LNCaP clone FGC (cell line): Measurements from ENCODE around the gene OVCH1.
"Not testable (repeated sequence)": the region's sequence is repeated elsewhere in the genome, so short reads cannot be mapped to it uniquely, and the experiment has no call there.

Experiments
- DNase-seq: peaks from one replicate; pipeline ENCODE4 v3.0.0-alpha.2; 2011; ENCODE audit warnings: low read depth
- H3K4me3 ChIP-seq: 2 replicates; pipeline ENCODE4 v1.5.1; 2011; ENCODE audit warnings: mild to moderate bottlenecking, low read depth, low read length, control low read depth
- CTCF ChIP-seq: IDR thresholded peaks from 2 replicates; pipeline ENCODE4 v1.5.1; 2012; ENCODE audit warnings: mild to moderate bottlenecking; ENCODE audit not compliant: control insufficient read depth, insufficient read depth; ENCODE audit errors: extremely low read depth

OVCH1 gene

GRCh38 chr12:29437575-29437974 is 59.9 kb downstream of the OVCH1 start:
- no peak for DNase-seq
- no peak overlapping the region for H3K4me3 ChIP-seq
- TF ChIP-seq CTCF: no peak

- H3K4me3 ChIP-seq, DNase-seq: not testable (repeated sequence)
These were observed 60.7 kb downstream of the OVCH1 start for GRCh38 chr12:29436815-29437214.

- no peak for DNase-seq
- no peak overlapping the region for H3K4me3 ChIP-seq
- no peak for TF ChIP-seq CTCF
These were observed 66.0 kb downstream of the OVCH1 start for GRCh38 chr12:29431513-29431912.

GRCh38 chr12:29430716-29431044 is 66.8 kb downstream of the OVCH1 start:
- no peak for TF ChIP-seq CTCF
- DNase-seq: no peak
- no peak overlapping the region for H3K4me3 ChIP-seq

- DNase-seq: no peak
- no peak overlapping the region for H3K4me3 ChIP-seq
- TF ChIP-seq CTCF: no peak
These were observed 67.3 kb downstream of the OVCH1 start for GRCh38 chr12:29429999-29430715.

GRCh38 chr12:29428633-29429032 is 68.9 kb downstream of the OVCH1 start:
- H3K4me3 ChIP-seq: no peak overlapping the region

GRCh38 chr12:29427964-29428363 is 69.5 kb downstream of the OVCH1 start:
- 0 out of 2 replicates have a peak, but pooled peaks have one; percentile 7 for TF ChIP-seq CTCF
- DNase-seq: no peak
- no peak overlapping the region for H3K4me3 ChIP-seq

More at GRCh38 chr12:29428633-29429032, 68.9 kb downstream of the OVCH1 start:
- no peak for TF ChIP-seq CTCF
- no peak for DNase-seq

- DNase-seq: no peak
- no peak for TF ChIP-seq CTCF
- H3K4me3 ChIP-seq: no peak overlapping the region
These were observed 71.0 kb downstream of the OVCH1 start for GRCh38 chr12:29426498-29426897.
